PC-3 (cell line): ENCODE measurements around the gene LRRC7.

Experiments used
- CTCF ChIP-seq: fragments of 300-600 bp; sonication (generic); conservative IDR thresholded peaks from 2 replicates; pipeline ENCODE4 v1.5.1; 2017; ENCODE audit warnings: antibody characterized with exemption, low read depth, mild to moderate bottlenecking, low read length
- EZH2 ChIP-seq: fragments of 300-600 bp; sonication (generic); IDR thresholded peaks from one replicate; pipeline ENCODE4 v1.6.1; 2017; ENCODE audit warnings: antibody characterized with exemption, mild to moderate bottlenecking, low read length; ENCODE audit not compliant: unreplicated experiment
- EZH2phosphoT487 ChIP-seq: fragments of 300-600 bp; sonication (generic); IDR thresholded peaks from 2 replicates; pipeline ENCODE4 v1.6.1; 2018; ENCODE audit warnings: mild to moderate bottlenecking, antibody characterized with exemption, low read length, borderline replicate concordance

DNA sequence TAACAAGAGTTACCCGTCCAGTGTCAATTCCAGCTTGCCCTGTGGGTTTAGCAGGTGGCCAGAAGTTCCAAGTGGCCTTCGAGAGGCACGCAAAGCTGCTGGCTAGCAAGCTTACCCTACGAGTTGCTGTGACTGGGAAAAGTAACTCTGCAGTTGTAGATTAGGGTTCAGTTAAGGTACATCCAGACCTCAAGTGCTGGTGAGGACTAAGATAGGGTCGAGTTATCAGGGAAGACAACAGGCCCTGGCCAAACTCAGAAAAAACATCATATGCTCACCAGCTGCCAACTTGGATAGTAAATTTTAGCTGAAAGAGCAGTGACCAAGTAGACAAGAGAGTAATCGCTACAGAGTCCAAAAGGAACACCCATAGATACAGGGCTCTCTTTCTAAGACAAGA is 27.7 kb upstream of the LRRC7 start:
- no peak for TF ChIP-seq CTCF
- no peak for TF ChIP-seq EZH2
- no peak for TF ChIP-seq EZH2phosphoT487
